Nephron progenitor cell (in vitro differentiated cells): ENCODE data around the gene ZMIZ1.

Experiments used
- DNase-seq: peaks from one replicate; pipeline ENCODE4 v3.0.0; 2021
- H3K27ac Mint-ChIP-seq: 2 replicates; pipeline ENCODE4 v1.8.0; 2021; ENCODE audit warnings: mild to moderate bottlenecking, moderate library complexity, mixed read lengths
- H3K27me3 Mint-ChIP-seq: 2 replicates; pipeline ENCODE4 v1.8.0; 2021; ENCODE audit warnings: mild to moderate bottlenecking, low read depth, mixed read lengths; ENCODE audit not compliant: poor library complexity
- H3K36me3 Mint-ChIP-seq: 2 replicates; pipeline ENCODE4 v1.8.0; 2021; ENCODE audit warnings: low read depth, mixed read lengths
- H3K4me1 Mint-ChIP-seq: 2 replicates; pipeline ENCODE4 v1.8.0; 2021; ENCODE audit warnings: mixed read lengths
- H3K4me3 Mint-ChIP-seq: 2 replicates; pipeline ENCODE4 v1.8.0; 2021; ENCODE audit warnings: mild to moderate bottlenecking, moderate library complexity, mixed read lengths
- H3K9me3 Mint-ChIP-seq: 2 replicates; pipeline ENCODE4 v1.8.0; 2021; ENCODE audit warnings: mild to moderate bottlenecking, moderate library complexity, mixed read lengths
- TF ChIP-seq, protein P1 (sequence below): fragments of 200-600 bp; sonication (generic); IDR thresholded peaks from 2 replicates; pipeline ENCODE4 v1.5.0; 2021; ENCODE audit warnings: antibody characterized with exemption

Gene ZMIZ1

GRCh38 chr10:79166741-79167140 lies 98.0 kb downstream of the ZMIZ1 start:
- peaks cover 14% of the 10 kb centered on the region for H3K36me3 Mint-ChIP-seq
- peaks cover 71% of the 10 kb centered on the region for H3K4me1 Mint-ChIP-seq
- no peak overlapping the region for H3K4me3 Mint-ChIP-seq

DNA sequence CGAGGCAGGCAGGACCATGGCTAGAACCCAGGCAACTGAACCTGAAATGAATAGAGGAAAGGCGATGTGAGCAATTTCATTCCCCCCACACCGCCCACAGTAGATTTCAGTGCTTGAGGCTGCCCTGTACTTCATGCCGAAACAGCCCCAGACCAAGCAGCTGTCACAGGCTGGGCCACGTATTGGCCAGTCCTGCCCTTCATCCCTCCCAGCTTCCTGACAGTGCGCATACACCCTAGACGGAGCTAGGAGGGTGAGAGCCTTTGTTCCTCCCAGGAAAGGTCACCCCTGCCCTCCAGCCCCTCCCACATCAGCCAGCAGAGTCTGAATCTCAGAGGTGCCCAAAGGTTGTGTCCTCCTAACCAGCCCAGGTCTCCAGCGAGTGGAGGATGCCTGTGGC lies 98.8 kb downstream of the ZMIZ1 start:
- no peaks in the 10 kb centered on the region for H3K9me3 Mint-ChIP-seq
- H3K36me3 Mint-ChIP-seq, result peaks cover 14% of the 10 kb centered on the region
- no peak for DNase-seq
- peaks cover 71% of the 10 kb centered on the region for H3K4me1 Mint-ChIP-seq
- H3K27ac Mint-ChIP-seq, result peak overlapping the region; percentile 86
- TF ChIP-seq, protein P1, sequence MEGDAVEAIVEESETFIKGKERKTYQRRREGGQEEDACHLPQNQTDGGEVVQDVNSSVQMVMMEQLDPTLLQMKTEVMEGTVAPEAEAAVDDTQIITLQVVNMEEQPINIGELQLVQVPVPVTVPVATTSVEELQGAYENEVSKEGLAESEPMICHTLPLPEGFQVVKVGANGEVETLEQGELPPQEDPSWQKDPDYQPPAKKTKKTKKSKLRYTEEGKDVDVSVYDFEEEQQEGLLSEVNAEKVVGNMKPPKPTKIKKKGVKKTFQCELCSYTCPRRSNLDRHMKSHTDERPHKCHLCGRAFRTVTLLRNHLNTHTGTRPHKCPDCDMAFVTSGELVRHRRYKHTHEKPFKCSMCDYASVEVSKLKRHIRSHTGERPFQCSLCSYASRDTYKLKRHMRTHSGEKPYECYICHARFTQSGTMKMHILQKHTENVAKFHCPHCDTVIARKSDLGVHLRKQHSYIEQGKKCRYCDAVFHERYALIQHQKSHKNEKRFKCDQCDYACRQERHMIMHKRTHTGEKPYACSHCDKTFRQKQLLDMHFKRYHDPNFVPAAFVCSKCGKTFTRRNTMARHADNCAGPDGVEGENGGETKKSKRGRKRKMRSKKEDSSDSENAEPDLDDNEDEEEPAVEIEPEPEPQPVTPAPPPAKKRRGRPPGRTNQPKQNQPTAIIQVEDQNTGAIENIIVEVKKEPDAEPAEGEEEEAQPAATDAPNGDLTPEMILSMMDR, result no peak
- no peaks in the 10 kb centered on the region for H3K27me3 Mint-ChIP-seq
- H3K4me3 Mint-ChIP-seq, result no peak overlapping the region

More at GRCh38 chr10:79166741-79167140, 98.0 kb downstream of the ZMIZ1 start:
- Mint-ChIP-seq H3K9me3 (no peaks in the 10 kb centered on the region), H3K27ac (no peak overlapping the region), H3K27me3 (no peaks in the 10 kb centered on the region)
- TF ChIP-seq, protein P1, result no peak
- no peak for DNase-seq

- H3K4me1 Mint-ChIP-seq, result peaks cover 66% of the 10 kb centered on the region
- no peak for DNase-seq
- no peaks in the 10 kb centered on the region for H3K9me3 Mint-ChIP-seq
- TF ChIP-seq, protein P1, result no peak
- H3K27me3 Mint-ChIP-seq, result no peaks in the 10 kb centered on the region
- H3K36me3 Mint-ChIP-seq, result peaks cover 14% of the 10 kb centered on the region
- no peak overlapping the region for H3K4me3 Mint-ChIP-seq
- peak overlapping the region; percentile 86 for H3K27ac Mint-ChIP-seq
Observed at GRCh38 chr10:79168210-79168609, 99.4 kb downstream of the ZMIZ1 start.

GRCh38 chr10:79170226-79170752 lies 101.5 kb downstream of the ZMIZ1 start:
- TF ChIP-seq, protein P1, result no peak
- H3K4me3 Mint-ChIP-seq, result no peak overlapping the region
- no peaks in the 10 kb centered on the region for H3K27me3 Mint-ChIP-seq
- peaks cover 66% of the 10 kb centered on the region for H3K4me1 Mint-ChIP-seq
- no peak overlapping the region for H3K27ac Mint-ChIP-seq
- H3K36me3 Mint-ChIP-seq, result peaks cover 14% of the 10 kb centered on the region
- DNase-seq, result no peak
- no peaks in the 10 kb centered on the region for H3K9me3 Mint-ChIP-seq

DNA sequence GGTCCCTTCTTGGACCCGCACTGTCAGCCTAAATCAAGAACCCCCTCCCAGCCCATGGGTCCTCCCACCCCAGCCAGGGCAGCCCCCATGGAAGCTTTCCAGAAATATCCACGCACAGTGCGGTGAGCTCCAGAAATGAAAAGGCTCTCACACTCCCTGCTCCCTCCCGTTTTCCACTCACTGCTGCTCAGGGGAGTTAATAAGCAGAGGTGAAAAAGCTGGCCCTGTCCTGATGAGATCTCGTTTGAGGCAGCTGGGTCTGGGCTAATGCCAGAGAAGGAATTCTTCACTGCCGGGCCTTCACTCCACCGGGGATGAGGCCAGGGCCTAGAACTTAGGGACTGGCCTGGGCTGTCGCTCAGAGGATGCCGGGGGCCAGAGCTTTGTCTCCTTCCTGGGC lies 102.2 kb downstream of the ZMIZ1 start:
- Mint-ChIP-seq H3K4me1 (peaks cover 66% of the 10 kb centered on the region), H3K4me3 (no peak overlapping the region), H3K27ac (no peak overlapping the region), H3K36me3 (peaks cover 14% of the 10 kb centered on the region), H3K9me3 (no peaks in the 10 kb centered on the region), H3K27me3 (no peaks in the 10 kb centered on the region)
- no peak for DNase-seq
- TF ChIP-seq, protein P1, result no peak

GRCh38 chr10:79171504-79171903 lies 102.7 kb downstream of the ZMIZ1 start:
- no peak for DNase-seq
- no peaks in the 10 kb centered on the region for H3K27me3 Mint-ChIP-seq
- TF ChIP-seq, protein P1, result no peak
- no peak overlapping the region for H3K4me3 Mint-ChIP-seq
- H3K4me1 Mint-ChIP-seq, result peaks cover 68% of the 10 kb centered on the region
- H3K27ac Mint-ChIP-seq, result no peak overlapping the region
- no peaks in the 10 kb centered on the region for H3K9me3 Mint-ChIP-seq
- peaks cover 14% of the 10 kb centered on the region for H3K36me3 Mint-ChIP-seq
